Neural progenitor cell (in vitro differentiated cells): ENCODE measurements around the gene MAT2B. TPM values are rescaled to one million over a fixed set of nuclear protein-coding genes. Genes with fewer than 3 reads are reported as not detected.

Experiments used
- DNase-seq: peaks from one replicate; pipeline ENCODE4 v3.0.0-alpha.2; 2016; ENCODE audit warnings: low spot score
- H2AFZ ChIP-seq: fragments of 200-600 bp; sonication (generic); replicated peaks from 2 replicates; pipeline ENCODE4 v1.6.1; 2016; ENCODE audit warnings: antibody characterized with exemption
- H3F3A ChIP-seq: fragments of 200-600 bp; sonication (generic); 2 replicates; pipeline ENCODE4 v1.6.1; 2016; ENCODE audit warnings: antibody characterized with exemption, low read depth
- H3K27ac ChIP-seq: fragments of 200-600 bp; sonication (generic); 2 replicates; pipeline ENCODE4 v1.5.1; 2016; ENCODE audit warnings: mild to moderate bottlenecking
- H3K27me3 ChIP-seq: fragments of 200-600 bp; sonication (generic); 2 replicates; pipeline ENCODE4 v1.6.1; 2016; ENCODE audit warnings: mild to moderate bottlenecking, moderate library complexity
- H3K36me3 ChIP-seq: fragments of 200-600 bp; sonication (generic); 2 replicates; pipeline ENCODE4 v1.5.1; 2016
- H3K4me1 ChIP-seq: fragments of 200-600 bp; sonication (generic); 2 replicates; pipeline ENCODE4 v1.6.1; 2016; ENCODE audit warnings: mixed run types
- H3K4me2 ChIP-seq: fragments of 200-600 bp; sonication (generic); 2 replicates; pipeline ENCODE4 v1.6.1; 2016
- H3K4me3 ChIP-seq: fragments of 200-600 bp; sonication (generic); 2 replicates; pipeline ENCODE4 v1.5.1; 2016
- H3K79me2 ChIP-seq: fragments of 200-600 bp; sonication (generic); 2 replicates; pipeline ENCODE4 v1.6.1; 2016; ENCODE audit warnings: low read depth
- H3K9ac ChIP-seq: fragments of 200-600 bp; sonication (generic); 2 replicates; pipeline ENCODE4 v1.6.1; 2016
- H3K9me3 ChIP-seq: fragments of 200-600 bp; sonication (generic); 2 replicates; pipeline ENCODE4 v1.5.1; 2016; ENCODE audit warnings: low read depth
- H4K20me1 ChIP-seq: fragments of 200-600 bp; sonication (generic); 2 replicates; pipeline ENCODE4 v1.6.1; 2016; ENCODE audit warnings: low read depth
- H3K27ac Mint-ChIP-seq: 3 replicates; pipeline ENCODE4 v1.8.0; 2021; ENCODE audit warnings: mixed read lengths
- H3K27me3 Mint-ChIP-seq: 2 replicates; pipeline ENCODE4 v1.8.0; 2022; ENCODE audit warnings: low read depth, mild to moderate bottlenecking, inconsistent platforms, moderate library complexity, mixed read lengths; ENCODE audit not compliant: insufficient read depth
- H3K36me3 Mint-ChIP-seq: 3 replicates; pipeline ENCODE4 v1.8.0; 2021; ENCODE audit warnings: mixed read lengths
- H3K4me1 Mint-ChIP-seq: 3 replicates; pipeline ENCODE4 v1.8.0; 2021; ENCODE audit warnings: mixed read lengths
- H3K4me3 Mint-ChIP-seq: 3 replicates; pipeline ENCODE4 v1.8.0; 2021; ENCODE audit warnings: mild to moderate bottlenecking, moderate library complexity, mixed read lengths
- H3K9me3 Mint-ChIP-seq: 3 replicates; pipeline ENCODE4 v1.8.0; 2020; ENCODE audit warnings: mixed read lengths
- EZH2 ChIP-seq: fragments of 200-600 bp; sonication (generic); IDR thresholded peaks from 2 replicates; pipeline ENCODE4 v1.6.1; 2017; ENCODE audit warnings: antibody characterized with exemption, mild to moderate bottlenecking, moderate library complexity
- EZH2phosphoT487 ChIP-seq: fragments of 200-600 bp; sonication (generic); IDR thresholded peaks from 2 replicates; pipeline ENCODE4 v1.6.1; 2017; ENCODE audit warnings: antibody characterized with exemption
- total RNA-seq: library from RNA; depleted of rRNA; stranded (reverse); fragments of >200 nt; gene quantifications from 2 replicates; pipeline ENCODE4 v1.2.3, GENCODE V29; 2015; ENCODE audit warnings: low replicate concordance
- TF ChIP-seq, protein P1 (sequence below): fragments of 200-600 bp; sonication (generic); IDR thresholded peaks from 2 replicates; pipeline ENCODE4 v1.5.1; 2017; ENCODE audit warnings: antibody characterized with exemption, mild to moderate bottlenecking

Gene MAT2B
- total RNA-seq, 1 donor from 2014 or later: 69.0 TPM

GRCh38 chr5:163563112-163563511 is 57.7 kb downstream of the MAT2B start:
- H3K4me3 Mint-ChIP-seq: no peak overlapping the region
- Histone ChIP-seq H2AFZ (no peak overlapping the region), H3K9me3 (no peaks in the 10 kb centered on the region), H3K9ac (no peak overlapping the region), H3K4me3 (no peak overlapping the region), H3K36me3 (no peaks in the 10 kb centered on the region), H3K4me1 (peaks cover 25% of the 10 kb centered on the region), H3K4me2 (no peak overlapping the region), H4K20me1 (no peaks in the 10 kb centered on the region), H3F3A (peaks cover 24% of the 10 kb centered on the region), H3K27ac (no peak overlapping the region), H3K79me2 (no peaks in the 10 kb centered on the region), H3K27me3 (peaks cover 37% of the 10 kb centered on the region)
- peaks cover 10% of the 10 kb centered on the region for H3K27me3 Mint-ChIP-seq
- peaks cover 28% of the 10 kb centered on the region for H3K4me1 Mint-ChIP-seq
- TF ChIP-seq, protein P1, sequence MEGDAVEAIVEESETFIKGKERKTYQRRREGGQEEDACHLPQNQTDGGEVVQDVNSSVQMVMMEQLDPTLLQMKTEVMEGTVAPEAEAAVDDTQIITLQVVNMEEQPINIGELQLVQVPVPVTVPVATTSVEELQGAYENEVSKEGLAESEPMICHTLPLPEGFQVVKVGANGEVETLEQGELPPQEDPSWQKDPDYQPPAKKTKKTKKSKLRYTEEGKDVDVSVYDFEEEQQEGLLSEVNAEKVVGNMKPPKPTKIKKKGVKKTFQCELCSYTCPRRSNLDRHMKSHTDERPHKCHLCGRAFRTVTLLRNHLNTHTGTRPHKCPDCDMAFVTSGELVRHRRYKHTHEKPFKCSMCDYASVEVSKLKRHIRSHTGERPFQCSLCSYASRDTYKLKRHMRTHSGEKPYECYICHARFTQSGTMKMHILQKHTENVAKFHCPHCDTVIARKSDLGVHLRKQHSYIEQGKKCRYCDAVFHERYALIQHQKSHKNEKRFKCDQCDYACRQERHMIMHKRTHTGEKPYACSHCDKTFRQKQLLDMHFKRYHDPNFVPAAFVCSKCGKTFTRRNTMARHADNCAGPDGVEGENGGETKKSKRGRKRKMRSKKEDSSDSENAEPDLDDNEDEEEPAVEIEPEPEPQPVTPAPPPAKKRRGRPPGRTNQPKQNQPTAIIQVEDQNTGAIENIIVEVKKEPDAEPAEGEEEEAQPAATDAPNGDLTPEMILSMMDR: no peak
- TF ChIP-seq EZH2phosphoT487 (no peak), EZH2 (no peak)
- no peak for DNase-seq
- H3K9me3 Mint-ChIP-seq: peaks cover 3% of the 10 kb centered on the region
- no peak overlapping the region for H3K27ac Mint-ChIP-seq
- H3K36me3 Mint-ChIP-seq: no peaks in the 10 kb centered on the region

GRCh38 chr5:163563880-163564279 is 58.5 kb downstream of the MAT2B start:
- DNase-seq: no peak
- peaks cover 45% of the 10 kb centered on the region for H3K27me3 ChIP-seq
- no peaks in the 10 kb centered on the region for H3K79me2 ChIP-seq
- no peak overlapping the region for H2AFZ ChIP-seq
- H3K9ac ChIP-seq: no peak overlapping the region
- H3K4me2 ChIP-seq: no peak overlapping the region
- Mint-ChIP-seq H3K27me3 (peaks cover 10% of the 10 kb centered on the region), H3K9me3 (peaks cover 3% of the 10 kb centered on the region), H3K4me1 (peaks cover 28% of the 10 kb centered on the region), H3K36me3 (no peaks in the 10 kb centered on the region), H3K4me3 (no peak overlapping the region), H3K27ac (no peak overlapping the region)
- H3K27ac ChIP-seq: no peak overlapping the region
- H3K4me1 ChIP-seq: peaks cover 25% of the 10 kb centered on the region
- TF ChIP-seq EZH2phosphoT487 (no peak), EZH2 (no peak)
- TF ChIP-seq, protein P1: no peak
- no peaks in the 10 kb centered on the region for H4K20me1 ChIP-seq
- no peak overlapping the region for H3K4me3 ChIP-seq
- H3K9me3 ChIP-seq: no peaks in the 10 kb centered on the region
- no peaks in the 10 kb centered on the region for H3K36me3 ChIP-seq
- H3F3A ChIP-seq: peaks cover 24% of the 10 kb centered on the region

GRCh38 chr5:163564321-163564938 is 59.0 kb downstream of the MAT2B start:
- H3K79me2 ChIP-seq: no peaks in the 10 kb centered on the region
- no peaks in the 10 kb centered on the region for H4K20me1 ChIP-seq
- DNase-seq: peak; percentile 59
- no peak overlapping the region for H3K27ac Mint-ChIP-seq
- no peak overlapping the region for H3K4me3 ChIP-seq
- H3K27me3 ChIP-seq: peaks cover 48% of the 10 kb centered on the region
- peaks cover 24% of the 10 kb centered on the region for H3F3A ChIP-seq
- H3K9me3 ChIP-seq: no peaks in the 10 kb centered on the region
- H3K9ac ChIP-seq: no peak overlapping the region
- peaks cover 33% of the 10 kb centered on the region for H3K4me1 Mint-ChIP-seq
- H3K27ac ChIP-seq: no peak overlapping the region
- TF ChIP-seq EZH2: no peak
- TF ChIP-seq, protein P1: peak; percentile 97
- TF ChIP-seq EZH2phosphoT487: no peak
- no peak overlapping the region for H2AFZ ChIP-seq
- peaks cover 8% of the 10 kb centered on the region for H3K27me3 Mint-ChIP-seq
- H3K4me2 ChIP-seq: no peak overlapping the region
- no peaks in the 10 kb centered on the region for H3K36me3 ChIP-seq
- H3K4me3 Mint-ChIP-seq: peak overlapping the region; percentile 38
- no peaks in the 10 kb centered on the region for H3K9me3 Mint-ChIP-seq
- H3K36me3 Mint-ChIP-seq: no peaks in the 10 kb centered on the region
- H3K4me1 ChIP-seq: peaks cover 30% of the 10 kb centered on the region
